Body of pancreas (tissue), 4 donors: ENCODE results near the gene H1-8.

Experiments used
- POLR2A ChIP-seq, 3 donors: fragments of 450-650 bp; IDR thresholded peaks; one replicate each; pipeline ENCODE4 v1.6.1; 2016; ENCODE audit warnings: antibody characterized with exemption in 3 of 3, mild to moderate bottlenecking in 2 of 3
- TF ChIP-seq, protein P1 (sequence below), 7 experiments: fragments of 450-650 bp in 4 of 7; fragments of 200-600 bp in 3 of 7; sonication (generic) in 3 of 7; IDR thresholded peaks; one replicate each; pipeline ENCODE4 v1.5.1; 2016 to 2019; ENCODE audit warnings: antibody characterized with exemption in 7 of 7

DNA sequence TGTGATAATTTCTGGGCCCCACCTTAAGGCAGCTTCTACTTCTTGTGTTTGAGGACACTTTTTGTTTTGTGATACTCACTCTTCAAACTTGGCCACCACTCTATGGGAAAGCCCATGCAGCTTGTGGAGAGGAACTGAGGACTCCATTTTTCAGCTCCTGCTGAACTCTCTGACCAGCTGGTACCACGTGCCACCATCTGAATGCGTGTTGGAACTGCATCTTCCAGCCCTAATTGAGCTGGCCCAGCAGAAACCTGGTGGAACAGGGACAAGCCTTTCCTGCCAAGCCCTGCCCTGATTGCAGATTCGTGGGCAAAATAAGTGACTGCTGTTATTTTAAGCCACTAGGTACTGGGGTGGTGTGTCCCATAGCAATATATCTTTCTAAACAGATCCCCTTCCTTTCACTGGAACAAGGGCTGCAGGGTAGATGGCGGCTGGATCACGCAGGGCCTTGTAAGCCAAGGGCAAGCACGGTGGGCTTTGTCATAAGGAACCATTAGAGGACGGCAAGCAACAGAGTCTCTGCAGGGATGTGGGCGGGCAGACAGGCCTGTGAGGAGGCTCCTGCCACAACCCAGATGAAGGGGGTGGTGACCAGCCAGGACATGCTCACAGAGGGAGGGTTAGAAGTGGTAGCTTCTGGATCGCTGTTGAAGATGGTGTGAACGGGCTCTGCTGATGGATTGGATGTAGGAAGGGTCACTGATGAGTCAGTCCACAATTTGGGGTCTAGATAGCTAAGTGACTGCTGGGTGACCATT, 9.5 kb downstream of the H1-8 start:
- TF ChIP-seq, protein P1, sequence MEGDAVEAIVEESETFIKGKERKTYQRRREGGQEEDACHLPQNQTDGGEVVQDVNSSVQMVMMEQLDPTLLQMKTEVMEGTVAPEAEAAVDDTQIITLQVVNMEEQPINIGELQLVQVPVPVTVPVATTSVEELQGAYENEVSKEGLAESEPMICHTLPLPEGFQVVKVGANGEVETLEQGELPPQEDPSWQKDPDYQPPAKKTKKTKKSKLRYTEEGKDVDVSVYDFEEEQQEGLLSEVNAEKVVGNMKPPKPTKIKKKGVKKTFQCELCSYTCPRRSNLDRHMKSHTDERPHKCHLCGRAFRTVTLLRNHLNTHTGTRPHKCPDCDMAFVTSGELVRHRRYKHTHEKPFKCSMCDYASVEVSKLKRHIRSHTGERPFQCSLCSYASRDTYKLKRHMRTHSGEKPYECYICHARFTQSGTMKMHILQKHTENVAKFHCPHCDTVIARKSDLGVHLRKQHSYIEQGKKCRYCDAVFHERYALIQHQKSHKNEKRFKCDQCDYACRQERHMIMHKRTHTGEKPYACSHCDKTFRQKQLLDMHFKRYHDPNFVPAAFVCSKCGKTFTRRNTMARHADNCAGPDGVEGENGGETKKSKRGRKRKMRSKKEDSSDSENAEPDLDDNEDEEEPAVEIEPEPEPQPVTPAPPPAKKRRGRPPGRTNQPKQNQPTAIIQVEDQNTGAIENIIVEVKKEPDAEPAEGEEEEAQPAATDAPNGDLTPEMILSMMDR (IDR thresholded peaks at IDR 0.05) = no peak
- TF ChIP-seq POLR2A (IDR thresholded peaks at IDR 0.05) = no peak
